G401.6 (cell line): Measurements from ENCODE around the gene GNAT3.

Source experiments
- FAIRE-seq: peaks from 2 replicates; lab custom pipeline; 2012; peaks lifted over from hg19 to GRCh38; lab: Jason Lieb, UNC

The GNAT3 gene

DNA sequence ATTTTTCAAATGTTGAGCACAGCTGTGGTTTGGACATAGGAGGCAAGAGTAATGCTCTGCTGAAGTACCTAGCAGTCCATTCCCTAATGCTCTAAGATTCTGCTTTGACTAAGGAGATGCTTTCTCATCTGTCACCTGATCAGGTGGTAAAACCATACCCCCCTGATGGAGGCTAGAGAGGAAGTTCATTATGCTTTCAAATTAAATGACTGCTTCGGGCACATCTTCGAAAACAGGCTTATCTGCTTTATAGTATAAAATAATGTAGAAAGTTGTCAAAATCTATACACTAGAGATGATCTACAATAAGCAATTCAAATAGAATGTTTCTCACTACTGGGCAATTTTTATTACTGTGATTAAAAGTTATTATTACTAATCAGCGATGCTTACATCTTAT lies at the start of gene GNAT3:
GNAT3 (minus strand) TSS at position 101 of the 400 bp plus-strand sequence. CDS start 138 bp downstream, outside the sequence.
- FAIRE-seq, result no peak

GRCh38 chr7:80558116-80558515 lies 46.3 kb upstream of the GNAT3 start:
- no peak for FAIRE-seq

GRCh38 chr7:80552031-80552694 lies 40.3 kb upstream of the GNAT3 start:
- FAIRE-seq, result no peak

- FAIRE-seq, result peak; percentile 46
Observed at GRCh38 chr7:80550005-80550404, 38.1 kb upstream of the GNAT3 start.

DNA sequence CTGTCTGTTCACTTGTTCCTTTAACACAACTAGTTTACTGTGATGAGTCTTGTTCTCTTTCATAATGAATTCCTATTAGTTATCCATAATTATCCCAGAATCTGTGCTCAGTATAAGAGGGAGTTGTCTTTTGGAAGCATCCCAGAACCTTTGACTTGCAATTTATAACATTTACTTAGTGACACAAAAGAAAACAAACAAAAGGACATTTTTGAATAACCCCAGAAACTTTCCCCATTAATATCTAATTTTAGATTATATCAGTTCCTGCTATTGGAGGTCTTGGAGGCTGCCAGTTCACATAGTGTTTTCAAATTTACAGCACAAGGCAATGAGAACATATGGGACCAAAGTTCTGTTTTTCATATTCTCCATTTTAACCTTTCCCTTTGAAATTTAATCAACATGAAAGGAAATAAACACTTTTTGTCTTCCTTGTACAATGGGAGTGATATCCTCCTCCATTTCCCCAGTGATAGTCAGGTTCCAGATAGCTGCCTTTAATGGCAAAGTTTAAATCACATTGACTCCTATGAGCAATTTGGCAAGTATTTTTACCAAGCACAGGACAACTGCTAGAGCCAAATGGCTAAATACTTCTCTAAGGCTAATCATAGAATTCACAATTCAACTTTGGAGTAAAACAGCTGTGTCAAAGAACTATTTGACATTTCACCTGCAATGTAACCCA lies 37.1 kb upstream of the GNAT3 start:
- no peak for FAIRE-seq

DNA sequence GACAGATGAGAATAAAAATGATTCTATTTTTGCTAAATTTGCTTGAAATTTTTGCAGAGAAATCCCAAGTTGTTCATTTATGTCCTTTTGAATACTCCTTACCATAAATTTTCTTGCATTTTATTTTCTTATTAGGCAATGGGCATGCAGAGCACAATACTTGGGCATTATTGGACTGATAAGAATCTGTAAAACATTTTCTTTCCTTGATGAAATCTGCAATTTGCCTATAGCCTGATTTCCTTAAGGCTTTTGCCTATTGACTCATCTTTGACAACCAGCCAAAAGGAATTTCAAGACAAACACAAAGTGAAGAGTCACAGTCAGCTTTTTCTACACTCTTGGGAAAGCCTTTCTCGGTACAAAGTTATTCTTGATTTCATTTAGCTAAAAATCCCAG lies 30.5 kb upstream of the GNAT3 start:
- FAIRE-seq, result no peak

DNA sequence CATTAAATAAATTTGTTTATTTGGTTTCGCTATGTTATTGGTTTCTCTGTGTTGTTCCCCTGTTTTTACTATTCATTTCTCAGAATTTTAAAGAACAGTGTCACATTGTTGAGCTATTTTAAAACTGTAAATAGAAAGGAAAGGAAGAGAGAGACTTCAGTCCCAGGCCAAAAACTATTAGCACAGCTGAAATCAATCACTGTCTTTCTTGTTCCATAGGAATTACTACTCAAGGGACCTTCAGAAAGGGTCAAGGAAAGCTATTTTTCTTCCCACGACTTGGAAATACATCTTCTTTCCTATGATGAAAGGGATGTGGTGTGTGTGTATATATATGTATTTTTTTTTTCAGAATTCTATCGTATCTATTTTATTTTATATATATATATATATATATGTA lies 29.0 kb upstream of the GNAT3 start:
- FAIRE-seq, result no peak

GRCh38 chr7:80537091-80537490 lies 25.2 kb upstream of the GNAT3 start:
- no peak for FAIRE-seq

DNA sequence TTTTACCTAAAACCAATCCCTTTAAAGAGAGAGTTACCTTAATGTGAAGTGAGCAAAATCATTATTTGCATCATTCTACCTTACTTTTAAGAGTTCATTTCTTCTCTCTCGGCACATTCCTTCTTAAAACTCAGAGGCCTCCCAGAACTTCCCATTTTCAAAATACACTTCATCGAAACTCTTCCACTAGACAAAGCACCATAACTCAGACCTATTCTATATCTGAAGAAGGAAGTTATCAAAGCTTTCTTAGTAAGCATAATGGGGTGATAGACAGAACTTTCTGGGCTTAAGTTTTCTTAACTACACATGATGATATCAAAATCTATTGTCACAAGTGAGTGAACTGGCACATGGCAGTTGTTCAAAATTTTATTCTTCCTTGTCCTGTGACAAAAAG lies 24.6 kb upstream of the GNAT3 start:
- FAIRE-seq, result no peak

DNA sequence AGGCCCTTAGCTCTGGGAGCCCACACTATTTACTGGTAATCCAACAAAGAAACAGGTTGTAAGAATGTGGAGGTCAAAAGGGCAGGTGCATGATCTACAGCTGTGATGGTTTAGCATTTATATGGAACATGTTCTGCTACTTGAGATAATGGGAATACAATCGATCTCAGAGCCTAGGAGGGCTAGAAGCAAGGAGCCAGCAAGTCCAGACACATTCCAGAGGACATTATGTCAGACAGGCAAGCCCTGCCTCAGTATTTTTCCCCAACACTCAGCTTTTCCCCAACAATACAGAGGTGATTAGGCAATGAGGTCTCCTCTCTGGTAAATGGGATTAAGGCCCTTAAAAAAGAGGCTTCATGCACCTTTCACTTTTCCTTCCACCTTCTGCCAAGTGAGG lies 21.4 kb upstream of the GNAT3 start:
- FAIRE-seq, result no peak

DNA sequence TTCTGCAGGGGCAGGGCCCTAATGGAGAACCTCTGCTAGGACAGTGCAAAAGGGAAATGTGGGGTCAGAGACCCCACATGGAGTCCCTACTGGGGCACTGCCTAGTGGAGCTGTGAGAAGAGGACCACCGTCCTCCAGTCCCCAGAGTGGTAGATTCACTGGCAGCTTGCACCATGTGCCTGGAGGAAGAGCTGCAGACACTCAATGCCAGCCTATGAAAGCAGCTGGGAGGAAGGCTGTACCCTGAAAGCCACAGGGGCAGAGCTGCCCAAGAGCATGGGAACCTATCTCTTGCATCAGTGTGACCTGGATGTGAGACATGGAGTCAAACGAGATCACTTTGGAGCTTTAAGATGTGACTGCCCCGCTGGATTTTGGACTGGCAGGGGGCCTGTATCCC lies 20.3 kb upstream of the GNAT3 start:
- no peak for FAIRE-seq

DNA sequence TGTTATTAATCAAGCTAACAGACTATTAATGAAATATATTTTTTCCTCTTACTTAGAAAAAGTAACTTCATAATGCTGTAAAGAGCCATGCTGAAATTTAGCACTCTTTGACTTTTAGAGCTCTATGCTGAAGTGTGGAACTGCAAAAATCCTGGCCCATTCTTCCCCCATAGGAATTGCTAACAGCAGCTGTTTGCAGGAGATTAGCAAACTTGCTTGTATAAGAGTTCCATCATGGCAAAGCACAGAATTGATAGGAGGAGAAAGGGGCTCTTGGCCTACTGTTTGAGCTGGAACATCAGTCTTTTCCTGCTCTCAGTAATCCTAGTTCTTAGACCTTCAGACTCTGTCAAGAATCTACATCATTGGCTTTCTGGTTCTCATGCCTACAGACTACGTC lies 18.3 kb upstream of the GNAT3 start:
- FAIRE-seq, result no peak

GRCh38 chr7:80529362-80529761 lies 17.5 kb upstream of the GNAT3 start:
- no peak for FAIRE-seq

DNA sequence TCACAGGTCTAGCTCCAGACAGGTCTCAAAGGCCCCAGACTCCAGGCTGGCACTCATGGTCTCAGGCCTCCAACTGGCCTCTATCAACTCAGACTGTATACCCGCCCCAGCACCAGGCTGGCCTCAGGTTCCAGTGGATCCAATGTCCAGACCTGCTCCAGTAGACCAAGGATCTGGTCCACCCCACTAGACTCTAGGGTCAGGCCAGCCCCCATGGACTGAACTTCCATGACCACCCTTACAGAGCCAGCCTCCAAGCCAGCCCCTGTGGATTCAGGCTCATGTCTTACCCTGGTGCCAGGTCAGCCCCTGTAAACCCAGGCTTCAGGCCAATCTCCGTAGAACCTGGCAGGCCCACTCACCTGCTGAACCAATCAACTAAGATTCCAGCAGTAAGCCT lies 16.8 kb upstream of the GNAT3 start:
- no peak for FAIRE-seq

GRCh38 chr7:80526472-80526871 lies 14.6 kb upstream of the GNAT3 start:
- FAIRE-seq, result no peak

- FAIRE-seq, result no peak
Observed at GRCh38 chr7:80524693-80525092, 12.8 kb upstream of the GNAT3 start.

GRCh38 chr7:80521809-80522208 lies 9.9 kb upstream of the GNAT3 start:
- no peak for FAIRE-seq

GRCh38 chr7:80520199-80520598 lies 8.3 kb upstream of the GNAT3 start:
- FAIRE-seq, result no peak

DNA sequence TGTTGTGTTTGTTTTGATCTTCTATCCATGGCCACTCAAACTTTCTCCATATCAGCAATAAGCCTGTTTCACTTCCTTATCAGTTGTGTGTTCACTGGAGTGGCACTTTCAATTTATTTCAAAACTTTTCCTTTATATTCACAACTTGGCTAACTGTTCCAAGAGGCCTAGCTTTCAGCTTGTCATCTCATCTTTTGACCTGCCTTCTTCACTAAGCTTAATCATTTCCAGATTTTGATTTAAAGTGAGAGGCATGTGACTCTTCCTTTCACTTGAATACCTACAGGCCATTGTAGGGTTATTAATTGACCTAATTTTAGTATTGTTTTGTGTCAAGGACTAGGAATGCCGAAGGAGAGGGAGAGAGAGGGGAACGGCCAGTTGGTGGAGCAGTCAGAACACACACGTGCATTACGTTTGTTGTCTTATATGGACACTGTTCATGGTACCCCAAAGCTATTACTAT lies 5.5 kb upstream of the GNAT3 start:
- FAIRE-seq, result no peak

GRCh38 chr7:80515298-80515697 lies 3.4 kb upstream of the GNAT3 start:
- FAIRE-seq, result no peak

DNA sequence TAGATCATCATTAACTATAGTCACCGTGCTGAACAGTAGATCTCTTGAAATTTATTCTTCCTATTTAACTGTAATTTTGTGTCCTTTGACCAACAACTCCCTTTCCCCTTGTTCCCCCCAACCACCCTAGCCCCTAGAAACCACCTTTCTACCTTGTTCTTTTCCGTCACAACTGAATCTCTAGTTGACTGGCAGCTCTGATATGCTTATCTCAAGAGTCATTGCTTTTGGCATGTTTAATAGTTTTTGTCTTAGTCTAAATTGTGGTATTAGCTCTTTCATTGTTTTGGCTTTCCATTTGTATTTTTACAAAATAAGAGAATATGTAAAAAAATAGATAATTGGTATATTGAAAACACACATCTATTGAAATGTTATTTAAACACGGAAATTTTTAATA lies 1.8 kb downstream of the GNAT3 start:
- peak; percentile 75 for FAIRE-seq

- FAIRE-seq, result no peak
Observed at GRCh38 chr7:80508440-80508839, 3.4 kb downstream of the GNAT3 start.

- FAIRE-seq, result no peak
Observed at GRCh38 chr7:80505900-80506500, 5.9 kb downstream of the GNAT3 start.

DNA sequence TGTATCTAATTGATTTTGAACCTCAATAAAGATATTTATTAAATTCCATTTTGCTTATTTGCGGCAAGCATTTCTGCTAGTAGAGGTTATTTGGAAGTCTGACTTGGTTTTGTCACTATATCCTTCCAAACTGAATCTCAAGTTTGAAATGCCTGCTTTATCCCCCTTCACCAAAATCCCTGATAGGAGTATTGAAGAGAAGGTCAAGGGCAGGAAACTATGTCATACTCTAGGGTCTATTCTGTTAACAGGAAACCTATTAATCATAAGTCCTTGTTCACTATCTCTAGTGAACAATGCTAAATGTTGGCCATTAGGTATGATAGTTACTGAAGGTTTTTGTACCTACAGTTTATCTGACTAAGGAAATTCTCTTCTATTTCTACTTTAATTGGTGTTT lies 11.5 kb downstream of the GNAT3 start:
- FAIRE-seq, result no peak
